Right cardiac atrium (tissue), 5 donors: Measurements from ENCODE around the gene DARS2. TPM values are rescaled to one million over a fixed set of nuclear protein-coding genes. Genes with fewer than 3 reads are reported as not detected.
A peak's percentile ranks its signal among the peaks of the same experiment; 100 is the strongest.
"Not testable (repeated sequence)": the region's sequence is repeated elsewhere in the genome, so short reads cannot be mapped to it uniquely, and the experiment has no call there.

Source experiments
- ATAC-seq, 2 donors: fragments of 200-7000 bp; cut with Tn5 transposase; one replicate each; pipeline versions ENCODE4 v1.8.0 to v1.9.1; 2020; ENCODE audit warnings: moderate library complexity in 2 of 2, mild to moderate bottlenecking in 1 of 2
- DNase-seq, 3 donors: peaks; one replicate each; pipeline ENCODE4 v3.0.0-alpha.2; 2020
- H3K27ac ChIP-seq: one replicate; pipeline ENCODE4 v1.5.1; 2013; ENCODE audit warnings: mild to moderate bottlenecking, low read length, control low read depth, moderate library complexity
- H3K27me3 ChIP-seq: one replicate; pipeline ENCODE4 v1.6.1; 2013; ENCODE audit not compliant: control insufficient read depth, insufficient read depth
- H3K4me1 ChIP-seq: one replicate; pipeline ENCODE4 v1.6.1; 2013; ENCODE audit warnings: low read length; ENCODE audit not compliant: control insufficient read depth, insufficient read depth
- H3K4me3 ChIP-seq: one replicate; pipeline ENCODE4 v1.5.1; 2013; ENCODE audit warnings: low read length, control low read depth
- H3K9me3 ChIP-seq: one replicate; pipeline ENCODE4 v1.6.1; 2013; ENCODE audit warnings: low read length; ENCODE audit not compliant: control insufficient read depth
- WGBS: extraction: QIAGEN DNeasy Blood & Tissue Kit; methylation state at CpG from one replicate; pipeline ENCODE4 v1.1.7; 2013; 5-methylcytosine and 5-hydroxymethylcytosine counted together
- intact Hi-C, 4 donors: fragments of 100-400 bp; cut with DNase I; formaldehyde crosslinking; loops; one replicate each; pipeline versions ENCODE4 v1.11.0 to v1.14.0; 2022 to 2023
- polyA plus RNA-seq: library from polyadenylated mRNA; stranded (reverse); fragments of 200-250 nt; gene quantifications from one replicate; pipeline ENCODE4 v1.2.3, GENCODE V29; 2013
- total RNA-seq, 4 donors: library from RNA; stranded (reverse); fragmentation: NEBNext Ultra II Directional; extraction: Animal tissue kit (Norgen Biotek cat#: 25700); gene quantifications; one replicate each; pipeline ENCODE4 v1.2.1, GENCODE V29; 2021
- donor health status: healthy with polysubstance abuse.
- donor health status: DM: no; HTN: yes; CAD: no.
- donor health status: DM: no; HTN: no; CAD: no.
- donor health status: DM: no; HTN: yes; CAD: no; lungs with severe emphysema.
- donor health status: DM: yes; HTN: yes; CAD: no.

Gene DARS2
- total and polyA plus RNA-seq, 5 donors = 8.3 to 13.6 (median 12.6) TPM

GRCh38 chr1:173862146-173862768, 37.8 kb downstream of the DARS2 start:
- H3K27ac ChIP-seq, H3K4me3 ChIP-seq, H3K9me3 ChIP-seq, H3K27me3 ChIP-seq, H3K4me1 ChIP-seq, DNase-seq, intact Hi-C loops: not testable (repeated sequence)
- 84% methylated on average over 13 of the region's 13 CpGs for WGBS
- peak in 1 of 2 donors; percentile 3 for ATAC-seq

GRCh38 chr1:173862769-173863223, 38.3 kb downstream of the DARS2 start:
- Histone ChIP-seq H3K4me1 (peaks cover 4% of the 10 kb centered on the region), H3K27me3 (no peaks in the 10 kb centered on the region), H3K9me3 (no peaks in the 10 kb centered on the region), H3K27ac (no peak overlapping the region), H3K4me3 (no peak overlapping the region)
- ATAC-seq = no peak
- 65% methylated on average over 8 of the region's 8 CpGs for WGBS
- intact Hi-C loops = no loop called here
- no peak for DNase-seq

- H3K27ac ChIP-seq = no peak overlapping the region
- no peak overlapping the region for H3K4me3 ChIP-seq
- peaks cover 4% of the 10 kb centered on the region for H3K4me1 ChIP-seq
- DNase-seq = no peak
- H3K27me3 ChIP-seq = no peaks in the 10 kb centered on the region
- H3K9me3 ChIP-seq = no peaks in the 10 kb centered on the region
- intact Hi-C loops = no loop called here
- ATAC-seq = no peak
These were observed 39.0 kb downstream of the DARS2 start for GRCh38 chr1:173863224-173864161.

GRCh38 chr1:173864179-173864867, 39.9 kb downstream of the DARS2 start:
- Histone ChIP-seq H3K9me3 (no peaks in the 10 kb centered on the region), H3K4me3 (no peak overlapping the region), H3K4me1 (peaks cover 4% of the 10 kb centered on the region), H3K27ac (no peak overlapping the region), H3K27me3 (no peaks in the 10 kb centered on the region)
- DNase-seq = no peak
- ATAC-seq = no peak
- 78% methylated on average over 5 of the region's 5 CpGs for WGBS
- intact Hi-C loops = no loop called here

GRCh38 chr1:173865468-173866164, 41.1 kb downstream of the DARS2 start:
- intact Hi-C loops = no loop called here
- ATAC-seq (no peak), DNase-seq (no peak)
- 37% methylated on average over 4 of the region's 4 CpGs for WGBS
- peaks cover 7% of the 10 kb centered on the region for H3K4me1 ChIP-seq
- H3K9me3 ChIP-seq = no peaks in the 10 kb centered on the region
- no peaks in the 10 kb centered on the region for H3K27me3 ChIP-seq
- no peak overlapping the region for H3K27ac ChIP-seq
- peak overlapping the region; percentile 27 for H3K4me3 ChIP-seq

GRCh38 chr1:173866413-173867115, 42.1 kb downstream of the DARS2 start:
- H3K9me3 ChIP-seq = no peaks in the 10 kb centered on the region
- peaks cover 7% of the 10 kb centered on the region for H3K4me1 ChIP-seq
- DNase-seq (no peak), ATAC-seq (no peak)
- no peaks in the 10 kb centered on the region for H3K27me3 ChIP-seq
- intact Hi-C loops = no loop called here
- H3K4me3 ChIP-seq = peak overlapping the region; percentile 69
- H3K27ac ChIP-seq = no peak overlapping the region
- WGBS = 24% methylated on average over 2 of the region's 2 CpGs

GRCh38 chr1:173867141-173867752, 42.8 kb downstream of the DARS2 start:
- H3K4me1 ChIP-seq = peaks cover 7% of the 10 kb centered on the region
- DNase-seq (peak; percentile 31 to 65 (median 55)), ATAC-seq (no peak)
- peak overlapping the region; percentile 69 for H3K4me3 ChIP-seq
- 5% methylated on average over 32 of the region's 32 CpGs for WGBS
- peak overlapping the region; percentile 65 for H3K27ac ChIP-seq
- H3K27me3 ChIP-seq = no peaks in the 10 kb centered on the region
- intact Hi-C loops = no loop called here
- no peaks in the 10 kb centered on the region for H3K9me3 ChIP-seq

GRCh38 chr1:173867753-173868265, 43.3 kb downstream of the DARS2 start, which contains the start of gene GAS5:
TSS of gene GAS5 (minus strand) at chr1:173867989.
- peak; percentile 96 to 97 for ATAC-seq
- under 1% methylated on average over 30 of the region's 30 CpGs for WGBS

GRCh38 chr1:173868266-173869020, 44.0 kb downstream of the DARS2 start, which contains the start of gene ZBTB37:
TSS of gene ZBTB37 (plus strand) at chr1:173868380. CDS start at chr1:173870226, 1,846 bp downstream.
- H3K27ac ChIP-seq = peak within 1 kb of the TSS; percentile 95
- H3K9me3 ChIP-seq = no peaks in the 10 kb centered on the region
- peak within 1 kb of the TSS; percentile 69 for H3K4me3 ChIP-seq
- H3K27me3 ChIP-seq = no peaks in the 10 kb centered on the region
- ATAC-seq (peak; percentile 81 to 83), DNase-seq (peak; percentile 88 to 95 (median 95))
- under 1% methylated on average over 53 of the region's 53 CpGs for WGBS
- H3K4me1 ChIP-seq = peaks cover 7% of the 10 kb centered on the region
- intact Hi-C loops = no loop called here

More at GRCh38 chr1:173867753-173868265, 43.3 kb downstream of the DARS2 start, which contains the start of gene GAS5:
- peak within 1 kb of the TSS; percentile 69 for H3K4me3 ChIP-seq
- peaks cover 7% of the 10 kb centered on the region for H3K4me1 ChIP-seq
- peak; percentile 99 to 100 (median 99) for DNase-seq
- H3K27me3 ChIP-seq = no peaks in the 10 kb centered on the region
- no peaks in the 10 kb centered on the region for H3K9me3 ChIP-seq
- intact Hi-C loops = no loop called here
- peak within 1 kb of the TSS; percentile 95 for H3K27ac ChIP-seq
